ENCODE results near the gene BRPF3.

The BRPF3 gene

DNA sequence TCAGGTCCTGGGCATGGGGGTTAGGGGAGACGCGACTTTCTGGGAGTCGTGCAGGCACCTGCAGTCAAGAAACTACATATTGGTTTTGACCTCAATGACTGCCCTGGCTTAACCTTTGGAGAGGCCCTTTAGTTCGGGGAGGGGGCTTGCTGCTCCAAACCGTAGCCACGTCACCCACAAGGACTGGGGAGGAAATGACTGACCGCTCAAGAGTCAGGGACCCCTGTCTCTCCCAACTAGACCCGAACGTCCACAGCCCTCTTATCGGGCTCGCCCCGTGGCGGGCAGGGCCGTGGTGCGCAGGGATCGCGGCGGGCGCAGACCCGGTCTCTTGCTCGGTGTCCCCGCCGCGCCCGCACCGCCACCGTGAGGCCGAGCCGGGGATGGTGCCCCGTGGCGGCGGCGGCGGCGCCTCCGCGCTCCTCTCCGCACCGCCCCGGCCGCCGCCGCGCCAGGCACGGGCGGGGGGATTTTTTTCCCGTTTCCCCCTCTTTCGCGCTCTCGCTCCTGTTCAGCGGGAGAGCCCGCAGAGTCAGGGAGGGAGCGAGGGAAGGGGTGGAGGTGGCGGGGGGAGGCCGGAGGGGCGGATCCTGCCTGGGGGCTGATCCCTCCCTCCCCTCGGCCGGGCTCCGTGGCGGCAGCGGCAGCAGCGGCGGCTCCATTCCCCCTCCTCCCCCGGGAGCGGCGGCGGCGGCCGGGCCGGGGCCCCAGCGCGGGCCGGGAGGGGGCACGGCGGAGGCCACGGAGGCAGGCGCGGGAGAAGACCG, at the start of gene BRPF3:
TSS of gene BRPF3 (plus strand) at position 632 of the 767 bp plus-strand sequence. CDS start 3,579 bp downstream, outside the sequence.
- DNase-seq (ENCODE audit: low read depth, low spot score) = peak; percentile 32

GRCh38 chr6:36147294-36147693, 49.2 kb upstream of the BRPF3 start:
- no peak for DNase-seq (ENCODE audit: low read depth, low spot score)

DNA sequence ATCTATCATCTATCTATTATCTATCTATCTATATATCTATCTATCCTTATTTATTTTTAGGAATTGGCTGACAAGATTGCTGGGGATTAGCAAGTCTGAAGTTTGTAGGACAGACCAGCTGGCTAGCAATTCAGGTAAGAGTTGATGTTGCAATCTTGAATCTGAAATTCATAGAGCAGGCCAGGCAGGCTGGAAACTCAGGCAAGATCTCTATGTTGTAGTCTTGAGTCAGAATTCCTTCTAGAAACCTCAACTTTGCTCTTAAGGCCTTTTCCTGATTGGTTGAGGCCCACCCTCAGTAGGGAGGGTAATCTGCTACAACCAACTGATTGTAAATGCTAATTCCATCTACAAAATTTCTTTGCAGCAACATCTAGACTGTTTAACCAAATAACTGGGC, 47.1 kb upstream of the BRPF3 start:
- no peak for DNase-seq (ENCODE audit: low read depth, low spot score)

DNA sequence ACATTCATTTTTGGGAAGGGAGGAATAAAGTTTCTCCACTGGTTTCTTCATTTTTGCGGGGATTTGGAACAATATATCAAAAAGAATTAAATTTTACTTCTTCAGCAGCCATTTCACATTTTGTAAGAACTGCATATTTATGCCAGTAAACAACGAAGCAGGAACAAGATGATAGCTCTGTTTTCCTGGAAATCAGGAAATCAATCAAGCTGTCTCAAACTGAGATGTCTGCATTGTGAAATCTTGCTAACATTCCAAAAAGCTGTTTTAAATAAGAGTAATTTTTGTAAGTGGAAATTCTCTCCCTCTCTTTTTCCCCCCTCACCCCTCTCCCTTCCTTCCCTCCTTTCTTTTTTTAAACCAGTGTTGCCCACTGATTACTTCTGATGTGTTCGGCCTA, 46.3 kb upstream of the BRPF3 start:
- no peak for DNase-seq (ENCODE audit: low read depth, low spot score)

GRCh38 chr6:36154286-36154685, 42.3 kb upstream of the BRPF3 start:
- DNase-seq (ENCODE audit: low read depth, low spot score) = no peak

GRCh38 chr6:36155662-36156061, 40.9 kb upstream of the BRPF3 start:
- DNase-seq (ENCODE audit: low read depth, low spot score) = no peak

DNA sequence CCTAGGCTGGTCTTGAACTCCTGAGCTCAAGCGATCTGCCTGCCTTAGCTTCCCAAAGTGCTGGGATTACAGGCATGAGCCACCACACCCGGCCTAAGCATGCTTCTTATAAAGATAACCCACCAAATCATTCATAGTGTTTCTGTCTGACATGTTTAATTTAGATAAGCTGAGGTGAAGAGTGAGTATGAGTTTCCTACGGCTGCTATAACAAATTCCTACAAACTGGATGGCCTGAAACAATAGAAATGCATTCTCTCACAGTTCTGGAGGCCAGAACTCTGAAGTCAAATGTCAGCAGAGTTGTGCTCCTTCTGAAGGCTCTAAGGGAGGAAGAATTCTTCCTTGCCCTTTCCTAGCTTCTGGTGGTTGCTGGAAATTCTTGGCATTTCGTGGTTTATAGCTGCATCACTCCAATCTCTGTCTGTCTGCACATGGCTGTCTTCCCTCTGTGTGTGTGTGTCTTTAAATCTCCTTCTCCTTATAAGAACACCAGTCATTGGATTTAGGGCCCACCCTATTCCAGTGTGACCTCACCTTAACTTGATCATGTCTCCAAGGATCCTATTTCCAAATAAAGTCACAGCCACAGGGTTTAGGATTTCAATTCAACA, 36.3 kb upstream of the BRPF3 start:
- DNase-seq (ENCODE audit: low read depth, low spot score) = no peak

DNA sequence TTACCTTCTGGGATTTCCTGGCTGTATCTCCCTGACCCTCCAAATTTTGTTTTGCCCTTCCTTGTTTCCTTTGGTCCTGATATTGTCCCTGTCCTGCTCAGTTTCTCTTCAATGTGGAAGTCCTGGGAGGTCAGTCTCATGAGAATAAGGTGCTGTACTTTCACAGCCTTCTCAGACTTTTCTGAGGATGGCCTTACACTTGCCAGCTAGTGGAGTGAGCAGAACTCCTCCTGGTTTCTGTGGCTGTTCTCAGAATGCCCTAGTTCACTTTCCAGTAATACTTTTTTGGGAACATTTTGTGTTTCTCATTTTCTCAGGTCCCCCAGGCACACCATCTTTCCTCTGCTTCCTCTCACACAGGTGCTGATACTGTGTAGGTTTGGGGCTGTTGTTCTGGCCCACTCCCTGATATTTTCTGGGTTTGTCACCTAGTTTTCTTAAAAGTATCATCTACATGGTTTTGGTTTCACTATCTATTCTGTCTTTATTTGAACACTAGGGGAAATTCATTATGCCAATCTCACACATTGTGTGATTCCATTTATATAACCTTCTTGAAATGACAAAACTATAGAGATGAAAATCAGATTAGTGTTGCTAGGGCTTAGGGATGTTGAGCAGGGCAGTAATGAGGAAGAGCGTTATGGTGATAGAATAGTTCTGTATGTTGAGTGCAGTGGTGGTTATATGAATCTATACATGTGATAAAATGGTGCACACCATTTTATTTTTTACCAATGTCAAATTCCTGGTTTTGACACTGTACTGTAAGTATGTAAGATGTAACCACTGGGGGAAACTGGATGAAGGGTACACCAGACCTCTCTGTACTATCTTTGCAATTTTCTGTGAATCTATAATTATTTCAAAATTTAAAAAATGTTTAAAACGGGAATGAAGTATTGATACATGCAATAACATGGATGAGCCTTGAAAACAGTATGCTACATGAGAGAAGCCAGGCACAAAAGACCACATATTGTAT, 27.2 kb upstream of the BRPF3 start:
- no peak for DNase-seq (ENCODE audit: low read depth, low spot score)

DNA sequence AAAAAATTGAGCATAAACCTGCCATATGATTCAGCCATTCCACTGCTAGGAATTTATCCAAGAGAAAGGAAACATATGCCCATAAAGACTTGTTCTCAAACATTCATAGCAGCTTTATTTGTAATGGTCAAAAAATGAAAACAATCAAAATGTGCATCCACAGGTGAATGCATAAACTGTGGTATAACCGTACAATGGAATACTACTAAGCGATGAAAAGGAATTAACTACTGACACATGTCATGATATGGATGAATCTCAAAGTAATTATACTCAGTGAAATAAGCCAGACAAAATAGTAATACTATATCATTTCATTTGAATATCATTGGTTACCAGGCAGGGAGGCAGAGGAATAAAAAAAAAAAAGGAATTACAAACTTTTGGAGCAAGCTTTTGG, 25.8 kb upstream of the BRPF3 start:
- no peak for DNase-seq (ENCODE audit: low read depth, low spot score)

DNA sequence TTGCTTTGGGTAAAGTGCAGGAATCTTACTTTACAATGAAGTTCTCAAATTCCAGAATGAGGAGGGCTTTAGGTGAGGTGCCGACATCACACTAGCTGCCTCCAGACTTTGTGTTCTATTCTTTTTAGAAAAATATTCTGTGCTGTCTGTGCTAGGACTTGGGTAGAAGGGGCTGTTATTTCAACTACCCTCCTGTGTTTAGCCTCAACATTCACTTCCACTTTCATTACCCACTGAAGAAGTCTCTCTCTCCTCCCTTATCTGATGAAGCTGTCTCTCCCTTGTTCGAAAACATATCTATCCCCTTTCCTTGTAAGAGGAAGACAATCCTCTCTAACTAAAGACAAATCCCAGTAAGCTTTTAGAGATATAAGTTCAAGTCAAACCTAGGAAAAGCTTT, 25.0 kb upstream of the BRPF3 start:
- DNase-seq (ENCODE audit: low read depth, low spot score) = no peak

GRCh38 chr6:36177166-36177565, 19.4 kb upstream of the BRPF3 start:
- DNase-seq (ENCODE audit: low read depth, low spot score) = no peak

DNA sequence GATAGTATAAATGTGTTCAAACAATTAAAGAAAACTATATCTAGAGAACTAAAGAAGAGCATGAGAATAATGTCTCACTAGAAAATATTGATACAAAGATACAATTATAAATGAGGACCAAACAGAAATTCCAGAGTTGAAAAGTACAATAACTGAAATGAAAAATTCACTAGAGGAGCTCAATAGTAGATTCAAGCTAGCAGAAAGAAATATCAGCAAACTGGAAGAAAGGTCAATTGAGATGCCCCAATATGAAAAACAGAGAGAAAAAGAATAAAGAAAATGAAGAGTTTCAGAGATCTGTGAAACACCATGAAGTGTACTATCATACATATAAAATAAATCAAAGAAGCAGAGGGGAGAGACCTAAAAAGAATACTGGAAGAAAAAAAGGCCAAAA, 18.0 kb upstream of the BRPF3 start:
- DNase-seq (ENCODE audit: low read depth, low spot score) = no peak

- no peak for DNase-seq (ENCODE audit: low read depth, low spot score)
Measured at GRCh38 chr6:36180126-36180525, 16.4 kb upstream of the BRPF3 start.

DNA sequence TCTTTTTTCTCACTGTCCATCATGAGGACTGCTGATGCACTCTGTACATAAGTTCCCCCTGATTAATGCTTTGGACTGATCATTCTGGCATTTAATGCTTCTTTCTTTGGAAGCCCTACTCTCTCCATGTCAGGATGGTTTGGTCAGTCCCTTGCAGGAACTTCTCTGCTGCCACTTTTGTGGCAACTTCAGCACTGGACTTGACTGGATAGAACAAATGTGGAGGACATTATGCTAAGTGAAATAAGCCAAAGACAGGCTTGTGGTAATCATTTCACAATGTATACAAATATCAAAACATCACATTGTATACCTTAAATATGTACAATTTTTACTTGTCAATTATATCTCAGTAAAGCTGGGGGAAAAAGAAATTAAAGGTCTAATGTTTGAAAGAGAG, 12.2 kb upstream of the BRPF3 start:
- DNase-seq (ENCODE audit: low read depth, low spot score) = no peak

DNA sequence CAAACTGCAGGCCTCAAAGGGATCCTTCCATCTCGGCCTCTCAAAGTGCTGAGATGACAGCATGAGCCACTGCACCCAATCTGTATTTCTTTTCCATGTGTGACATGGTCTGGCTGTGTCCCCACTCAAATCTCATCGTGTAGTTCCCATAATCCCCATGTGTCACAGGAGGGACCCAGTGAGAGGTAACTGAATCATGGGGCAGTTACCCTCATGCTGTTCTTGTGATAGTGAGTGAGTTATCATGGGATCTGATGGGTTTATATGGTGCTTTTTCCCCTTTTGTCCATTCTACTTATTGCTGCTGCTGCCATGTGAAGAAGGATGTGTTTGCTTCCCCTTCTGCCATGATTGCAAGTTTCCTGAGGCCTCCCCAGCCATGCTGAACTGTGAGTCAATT, 10.3 kb upstream of the BRPF3 start:
- no peak for DNase-seq (ENCODE audit: low read depth, low spot score)

- no peak for DNase-seq (ENCODE audit: low read depth, low spot score)
Measured at GRCh38 chr6:36187446-36187845, 9.1 kb upstream of the BRPF3 start.

GRCh38 chr6:36195471-36196112, 952 bp upstream of the BRPF3 start:
- DNase-seq (ENCODE audit: low read depth, low spot score) = no peak

- DNase-seq (ENCODE audit: low read depth, low spot score) = peak; percentile 100
Measured at GRCh38 chr6:36196880-36197548, 470 bp downstream of the BRPF3 start.

- DNase-seq (ENCODE audit: low read depth, low spot score) = no peak
Measured at GRCh38 chr6:36197739-36198221, 1.2 kb downstream of the BRPF3 start.

DNA sequence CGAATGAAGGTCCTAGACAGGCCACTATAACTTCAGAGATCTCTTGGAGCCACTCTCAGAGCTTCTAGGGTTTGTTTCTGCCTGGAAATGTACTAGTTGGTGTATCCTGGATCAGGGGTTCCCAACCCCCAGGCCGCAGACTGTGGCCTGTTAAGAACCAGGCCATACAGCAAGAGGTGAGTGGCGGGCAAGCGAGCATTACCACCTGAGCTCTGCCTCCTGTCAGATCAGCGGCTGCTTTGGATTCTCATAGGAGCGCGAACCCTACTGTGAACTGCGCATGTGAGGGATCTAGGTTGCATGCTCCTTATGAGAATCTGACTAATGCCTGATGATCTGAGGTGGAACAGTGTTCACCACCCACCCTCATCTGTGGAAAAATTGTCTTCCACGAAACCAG, 2.4 kb downstream of the BRPF3 start:
- no peak for DNase-seq (ENCODE audit: low read depth, low spot score)
